Tibial nerve (tissue), 4 donors: ENCODE data around the gene MCOLN1. TPM values are rescaled to one million over a fixed set of nuclear protein-coding genes. Genes with fewer than 3 reads are reported as not detected.
A peak's percentile ranks its signal among the peaks of the same experiment; 100 is the strongest.

Source experiments
- DNase-seq, 2 donors: peaks; one replicate each; pipeline ENCODE4 v3.0.0-alpha.2; 2019; ENCODE audit warnings: low spot score in 2 of 2
- H3K27ac ChIP-seq, 4 donors: fragments of 200-600 bp; sonication (generic) in 3 of 4; one replicate each; pipeline ENCODE4 v1.5.1; 2017 to 2019; ENCODE audit warnings: mild to moderate bottlenecking in 1 of 4
- H3K27me3 ChIP-seq, 2 donors: fragments of 200-600 bp; sonication (generic) in 1 of 2; one replicate each; pipeline versions ENCODE4 v1.5.1 to v1.6.0; 2017 to 2019
- H3K36me3 ChIP-seq, 3 donors: fragments of 200-600 bp; sonication (generic); one replicate each; pipeline ENCODE4 v1.5.1; 2018 to 2019
- H3K4me1 ChIP-seq, 4 donors: fragments of 200-600 bp; sonication (generic) in 3 of 4; one replicate each; pipeline ENCODE4 v1.5.1; 2017 to 2019
- H3K4me3 ChIP-seq, 4 donors: fragments of 200-600 bp; sonication (generic) in 3 of 4; one replicate each; pipeline ENCODE4 v1.5.1; 2017 to 2019; ENCODE audit warnings: mild to moderate bottlenecking in 1 of 4, moderate library complexity in 1 of 4
- H3K9me3 ChIP-seq, 4 donors: fragments of 200-600 bp; sonication (generic) in 3 of 4; one replicate each; pipeline ENCODE4 v1.5.1; 2017 to 2019
- EP300 ChIP-seq, 2 donors: sonication (generic); formaldehyde crosslinking; IDR thresholded peaks; one replicate each; pipeline ENCODE4 v1.6.1; 2017; ENCODE audit warnings: antibody characterized with exemption in 2 of 2, mild to moderate bottlenecking in 1 of 2
- POLR2A ChIP-seq, 2 donors: fragments of 450-650 bp; IDR thresholded peaks; one replicate each; pipeline ENCODE4 v1.6.1; 2017; ENCODE audit warnings: antibody characterized with exemption in 2 of 2, mild to moderate bottlenecking in 2 of 2, moderate library complexity in 2 of 2
- WGBS, 2 donors: methylation state at CpG; one replicate each; pipeline ENCODE4 v1.1.5; 2018; 5-methylcytosine and 5-hydroxymethylcytosine counted together
- total RNA-seq, 4 donors: library from RNA; depleted of rRNA; stranded (reverse); fragments of >200 nt; gene quantifications; one replicate each; pipeline ENCODE4 v1.1.0, GENCODE V29; 2016
- TF ChIP-seq, protein P1 (sequence below), 5 experiments: fragments of 200-600 bp in 3 of 5; fragments of 450-650 bp in 2 of 5; sonication (generic) in 3 of 5; IDR thresholded peaks; one replicate each; pipeline ENCODE4 v1.5.1; 2016 to 2019; ENCODE audit warnings: antibody characterized with exemption in 5 of 5, mild to moderate bottlenecking in 3 of 5, moderate library complexity in 2 of 5

MCOLN1 gene
- total RNA-seq, 4 donors from 2014 or later = 21.3 to 52.2 (median 31.3) TPM

- TF ChIP-seq, protein P1, sequence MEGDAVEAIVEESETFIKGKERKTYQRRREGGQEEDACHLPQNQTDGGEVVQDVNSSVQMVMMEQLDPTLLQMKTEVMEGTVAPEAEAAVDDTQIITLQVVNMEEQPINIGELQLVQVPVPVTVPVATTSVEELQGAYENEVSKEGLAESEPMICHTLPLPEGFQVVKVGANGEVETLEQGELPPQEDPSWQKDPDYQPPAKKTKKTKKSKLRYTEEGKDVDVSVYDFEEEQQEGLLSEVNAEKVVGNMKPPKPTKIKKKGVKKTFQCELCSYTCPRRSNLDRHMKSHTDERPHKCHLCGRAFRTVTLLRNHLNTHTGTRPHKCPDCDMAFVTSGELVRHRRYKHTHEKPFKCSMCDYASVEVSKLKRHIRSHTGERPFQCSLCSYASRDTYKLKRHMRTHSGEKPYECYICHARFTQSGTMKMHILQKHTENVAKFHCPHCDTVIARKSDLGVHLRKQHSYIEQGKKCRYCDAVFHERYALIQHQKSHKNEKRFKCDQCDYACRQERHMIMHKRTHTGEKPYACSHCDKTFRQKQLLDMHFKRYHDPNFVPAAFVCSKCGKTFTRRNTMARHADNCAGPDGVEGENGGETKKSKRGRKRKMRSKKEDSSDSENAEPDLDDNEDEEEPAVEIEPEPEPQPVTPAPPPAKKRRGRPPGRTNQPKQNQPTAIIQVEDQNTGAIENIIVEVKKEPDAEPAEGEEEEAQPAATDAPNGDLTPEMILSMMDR (IDR thresholded peaks at IDR 0.05) = no peak
- no peak for TF ChIP-seq POLR2A (IDR thresholded peaks at IDR 0.05)
Measured at GRCh38 chr19:7539827-7540425, 17.5 kb downstream of the MCOLN1 start.

DNA sequence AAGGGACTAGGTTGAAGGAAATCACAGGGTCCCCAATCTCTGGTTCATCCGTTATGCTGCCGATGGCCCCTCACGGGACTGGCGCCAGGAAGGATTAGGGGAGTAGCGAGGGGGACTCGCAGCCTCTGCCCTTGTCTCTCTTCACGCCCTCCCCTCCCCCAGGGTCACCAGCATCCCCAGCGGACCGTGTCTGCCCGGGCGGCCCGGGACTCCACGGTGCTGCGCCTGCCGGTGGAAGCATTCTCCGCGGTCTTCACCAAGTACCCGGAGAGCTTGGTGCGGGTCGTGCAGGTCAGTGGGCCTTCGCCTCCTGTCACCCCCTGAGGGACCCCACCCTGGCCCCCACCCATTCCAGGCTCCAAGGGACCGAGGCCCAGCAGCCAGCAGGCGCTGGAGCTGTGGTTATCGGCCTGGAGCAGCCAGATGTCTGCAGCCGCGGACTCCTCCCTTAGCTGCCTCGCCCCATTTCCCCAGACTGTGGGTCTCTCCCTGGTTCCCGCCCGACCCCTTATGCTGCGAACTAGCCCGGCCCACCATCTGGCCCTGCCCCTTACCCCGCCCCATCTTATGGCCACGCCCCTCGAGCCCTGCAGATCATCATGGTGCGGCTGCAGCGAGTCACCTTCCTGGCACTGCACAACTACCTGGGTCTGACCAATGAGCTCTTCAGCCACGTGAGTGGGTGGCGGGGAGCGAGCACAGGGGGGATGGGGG is 18.5 kb downstream of the MCOLN1 start:
- H3K9me3 ChIP-seq = no peaks in the 10 kb centered on the region
- no peaks in the 10 kb centered on the region for H3K27me3 ChIP-seq
- no peak for DNase-seq
- H3K4me1 ChIP-seq = peaks cover 0 to 8% (median 3%) of the 10 kb centered on the region in 4 donors
- WGBS, 2 donors = 79 to 81% methylated on average over 24 to 32 of the region's 39 CpGs
- H3K27ac ChIP-seq = no peak overlapping the region
- TF ChIP-seq POLR2A (IDR thresholded peaks at IDR 0.05) (no peak), EP300 (IDR thresholded peaks at IDR 0.05) (no peak)
- TF ChIP-seq, protein P1 (IDR thresholded peaks at IDR 0.05) = no peak
- no peak overlapping the region for H3K4me3 ChIP-seq
- H3K36me3 ChIP-seq = peaks cover 0 to 91% (median 19%) of the 10 kb centered on the region in 3 donors

More at GRCh38 chr19:7539827-7540425, 17.5 kb downstream of the MCOLN1 start:
- peaks cover 0 to 82% (median 19%) of the 10 kb centered on the region in 3 donors for H3K36me3 ChIP-seq
- no peak overlapping the region for H3K4me3 ChIP-seq
- H3K9me3 ChIP-seq = no peaks in the 10 kb centered on the region
- peaks cover 0 to 10% (median 4%) of the 10 kb centered on the region in 4 donors for H3K4me1 ChIP-seq
- H3K27ac ChIP-seq = no peak overlapping the region
- H3K27me3 ChIP-seq = no peaks in the 10 kb centered on the region
- DNase-seq = no peak
- WGBS, 2 donors = 89 to 93% methylated on average over 25 to 26 of the region's 28 CpGs

DNA sequence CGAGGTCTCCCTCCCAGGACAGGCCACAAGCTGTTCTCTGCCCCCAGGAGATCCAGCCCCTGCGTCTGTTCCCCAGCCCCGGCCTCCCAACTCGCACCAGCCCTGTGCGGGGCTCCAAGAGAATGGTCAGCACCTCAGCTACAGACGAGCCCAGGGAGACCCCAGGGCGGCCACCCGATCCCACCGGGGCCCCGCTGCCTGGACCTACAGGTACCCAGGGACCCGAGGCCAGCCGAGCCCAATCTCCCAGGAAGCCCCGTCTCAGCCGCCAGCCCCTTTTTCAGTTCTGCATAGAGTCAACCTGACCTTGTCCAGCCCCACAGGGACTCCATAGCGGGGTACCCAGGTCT is 19.0 kb downstream of the MCOLN1 start:
- no peak for TF ChIP-seq EP300 (IDR thresholded peaks at IDR 0.05)
- H3K4me1 ChIP-seq = peaks cover 0 to 3% (median under 1%) of the 10 kb centered on the region in 4 donors
- no peak overlapping the region for H3K4me3 ChIP-seq
- DNase-seq = no peak
- H3K9me3 ChIP-seq = no peaks in the 10 kb centered on the region
- H3K36me3 ChIP-seq = peaks cover 0 to 97% (median 19%) of the 10 kb centered on the region in 3 donors
- H3K27ac ChIP-seq = no peak overlapping the region
- H3K27me3 ChIP-seq = no peaks in the 10 kb centered on the region
- WGBS, 2 donors = 89 to 93% methylated on average over 10 to 13 of the region's 15 CpGs

DNA sequence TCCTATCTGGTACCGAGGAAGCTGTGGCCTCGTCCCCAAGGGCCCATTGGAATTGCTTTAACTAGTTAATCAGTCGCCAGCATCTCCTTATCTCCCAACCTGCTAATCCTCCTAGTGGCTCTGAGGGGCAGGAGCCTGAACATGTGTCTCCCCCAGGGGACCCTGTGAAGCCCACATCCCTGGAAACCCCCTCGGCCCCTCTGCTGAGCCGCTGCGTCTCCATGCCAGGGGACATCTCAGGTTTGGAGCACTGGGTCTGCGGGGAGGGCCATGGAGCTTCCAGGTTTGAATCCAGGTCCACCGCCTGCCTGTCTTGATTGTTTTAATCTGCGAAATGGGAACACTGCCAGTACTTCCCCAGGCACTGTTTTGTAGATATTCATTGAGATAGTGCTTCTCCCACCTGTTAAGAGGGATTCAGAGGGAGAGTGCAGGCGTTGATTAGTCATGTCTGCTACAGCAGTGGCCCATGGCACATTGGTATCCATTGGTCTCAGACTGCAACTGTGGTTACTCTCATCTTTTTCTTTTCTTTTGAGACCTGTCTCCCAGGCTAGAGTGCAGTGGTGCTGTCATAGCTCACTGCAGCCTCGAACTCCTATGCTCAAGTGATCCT is 19.5 kb downstream of the MCOLN1 start:
- Histone ChIP-seq H3K4me1 (no peaks in the 10 kb centered on the region), H3K27me3 (no peaks in the 10 kb centered on the region), H3K36me3 (peaks cover 0 to 100% (median 19%) of the 10 kb centered on the region in 3 donors), H3K4me3 (no peak overlapping the region), H3K27ac (no peak overlapping the region), H3K9me3 (no peaks in the 10 kb centered on the region)
- no peak for DNase-seq
- 96% methylated on average over 11 of the region's 11 CpGs for WGBS, 2 donors
- TF ChIP-seq POLR2A (IDR thresholded peaks at IDR 0.05) = no peak
- TF ChIP-seq, protein P1 (IDR thresholded peaks at IDR 0.05) = no peak
- TF ChIP-seq EP300 (IDR thresholded peaks at IDR 0.05) = no peak

DNA sequence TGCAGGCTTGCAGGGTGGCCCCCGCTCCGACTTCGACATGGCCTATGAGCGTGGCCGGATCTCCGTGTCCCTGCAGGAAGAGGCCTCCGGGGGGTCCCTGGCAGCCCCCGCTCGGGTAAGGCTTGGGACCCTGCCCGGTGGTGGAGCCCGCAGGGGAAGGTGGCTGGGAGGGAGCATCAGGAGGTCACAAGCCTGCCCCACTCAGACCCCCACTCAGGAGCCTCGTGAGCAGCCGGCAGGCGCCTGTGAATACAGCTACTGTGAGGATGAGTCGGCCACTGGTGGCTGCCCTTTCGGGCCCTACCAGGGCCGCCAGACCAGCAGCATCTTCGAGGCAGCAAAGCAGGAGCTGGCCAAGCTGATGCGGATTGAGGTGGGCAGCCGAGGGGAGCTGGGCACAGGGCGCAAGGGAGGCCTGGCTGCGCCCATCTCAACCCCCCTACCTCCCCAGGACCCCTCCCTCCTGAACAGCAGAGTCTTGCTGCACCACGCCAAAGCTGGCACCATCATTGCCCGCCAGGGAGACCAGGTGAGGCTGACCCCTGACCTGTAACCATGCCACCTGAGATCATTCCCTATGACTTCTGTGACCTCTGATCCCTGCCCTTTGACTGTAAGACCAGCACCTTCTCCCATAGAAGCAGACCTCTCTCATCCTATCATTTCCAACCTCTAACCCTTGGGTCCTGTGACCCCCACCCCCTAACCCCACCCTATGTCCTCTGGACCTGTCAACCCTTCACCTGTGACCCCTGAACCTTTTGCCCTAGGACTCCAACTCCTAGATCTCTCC is 20.3 kb downstream of the MCOLN1 start:
- Histone ChIP-seq H3K9me3 (no peaks in the 10 kb centered on the region), H3K36me3 (peaks cover 0 to 98% (median 19%) of the 10 kb centered on the region in 3 donors), H3K4me3 (no peak overlapping the region), H3K27ac (peak overlapping the region in 2 of 4 donors; percentile 60 to 64), H3K4me1 (no peaks in the 10 kb centered on the region), H3K27me3 (no peaks in the 10 kb centered on the region)
- no peak for TF ChIP-seq POLR2A (IDR thresholded peaks at IDR 0.05)
- TF ChIP-seq EP300 (IDR thresholded peaks at IDR 0.05) = no peak
- TF ChIP-seq, protein P1 (IDR thresholded peaks at IDR 0.05) = no peak
- WGBS, 2 donors = 94% methylated on average over 21 to 22 of the region's 24 CpGs
- no peak for DNase-seq
